HG02981 (cell line): Measurements from ENCODE around the gene FHIT.
"Not testable (repeated sequence)": the region's sequence is repeated elsewhere in the genome, so short reads cannot be mapped to it uniquely, and the experiment has no call there.

Experiments
- ATAC-seq: cut with Tn5 transposase; IDR thresholded peaks from one replicate; pipeline ENCODE4 v1.9.1; 2021; ENCODE audit warnings: mild to moderate bottlenecking, moderate library complexity; ENCODE audit not compliant: unreplicated experiment

The FHIT gene

DNA sequence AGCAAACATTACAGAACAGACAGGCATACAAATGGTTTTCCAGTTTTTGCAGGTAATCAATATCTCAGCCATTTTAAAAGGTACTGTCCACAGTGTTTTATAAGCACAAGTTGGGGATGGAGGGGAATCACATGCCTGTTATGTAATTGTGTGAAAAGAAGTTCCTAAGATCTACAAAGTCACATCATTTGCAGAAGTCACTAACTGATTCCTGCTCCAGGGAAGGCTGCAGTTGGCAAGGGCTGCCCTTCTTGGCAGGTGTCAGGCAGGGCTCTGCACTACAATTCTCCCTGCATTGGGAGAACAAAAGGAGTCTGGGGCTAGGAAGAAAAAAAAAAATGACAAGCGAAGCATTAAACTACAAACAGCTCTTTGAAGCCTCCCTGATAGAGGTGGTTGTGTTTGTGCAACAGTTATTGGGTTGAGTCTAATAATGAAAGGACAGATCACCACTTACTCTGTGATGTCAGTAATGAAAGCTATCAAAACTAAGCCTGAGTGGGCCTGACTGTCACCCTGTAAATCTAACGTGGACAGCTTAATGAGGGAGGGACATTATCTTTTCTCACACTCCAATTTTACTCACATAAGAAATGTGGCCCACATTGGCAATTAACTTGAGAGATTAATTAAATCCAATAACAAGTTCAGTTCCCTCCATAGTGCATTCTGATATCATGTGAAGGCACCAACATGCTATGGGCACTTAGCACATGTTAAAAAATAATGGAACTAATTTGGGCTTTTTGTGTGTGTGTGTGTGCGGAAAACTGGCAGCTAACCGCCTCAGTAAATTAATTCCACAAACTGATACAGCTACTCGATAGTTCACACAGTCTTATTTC, 242.9 kb downstream of the FHIT start:
- no peak for ATAC-seq

DNA sequence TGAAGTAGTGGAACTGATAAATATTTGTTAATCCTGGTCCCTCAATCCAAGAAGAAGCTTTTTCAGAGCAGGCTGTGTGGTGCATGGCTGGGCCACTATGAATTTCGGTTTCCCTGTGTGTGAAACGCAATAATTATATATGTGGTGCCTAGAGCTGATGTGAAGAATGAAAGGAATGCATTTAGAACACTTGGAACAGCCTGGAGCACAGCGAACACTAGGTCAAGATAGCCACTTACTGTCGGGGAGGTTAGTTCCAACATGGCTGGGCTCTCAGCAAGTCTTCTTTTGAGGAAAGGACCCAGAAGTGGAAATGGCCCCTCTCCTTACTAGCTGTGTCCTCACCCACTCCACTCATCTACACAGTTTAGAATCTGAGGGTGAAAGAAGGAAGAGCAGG, 245.7 kb downstream of the FHIT start:
- ATAC-seq, result no peak

DNA sequence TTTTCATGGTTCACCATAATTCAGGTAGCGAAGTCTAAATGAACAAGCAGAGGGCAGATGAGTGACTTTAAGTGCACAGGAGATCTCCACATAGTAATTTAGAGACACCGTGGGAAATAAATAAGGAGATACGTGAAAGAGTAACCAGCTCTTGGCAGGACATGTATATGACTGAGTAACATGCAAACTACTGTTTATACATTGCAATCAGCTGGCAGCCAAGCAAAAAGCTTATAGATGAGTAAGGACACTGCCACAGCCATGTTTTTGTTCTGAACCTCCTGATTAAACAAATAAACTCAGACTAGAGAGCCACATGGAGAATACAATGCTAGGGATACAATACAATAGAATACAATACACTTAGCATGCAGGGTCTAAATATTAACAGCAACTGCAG, 252.4 kb downstream of the FHIT start:
- no peak for ATAC-seq

DNA sequence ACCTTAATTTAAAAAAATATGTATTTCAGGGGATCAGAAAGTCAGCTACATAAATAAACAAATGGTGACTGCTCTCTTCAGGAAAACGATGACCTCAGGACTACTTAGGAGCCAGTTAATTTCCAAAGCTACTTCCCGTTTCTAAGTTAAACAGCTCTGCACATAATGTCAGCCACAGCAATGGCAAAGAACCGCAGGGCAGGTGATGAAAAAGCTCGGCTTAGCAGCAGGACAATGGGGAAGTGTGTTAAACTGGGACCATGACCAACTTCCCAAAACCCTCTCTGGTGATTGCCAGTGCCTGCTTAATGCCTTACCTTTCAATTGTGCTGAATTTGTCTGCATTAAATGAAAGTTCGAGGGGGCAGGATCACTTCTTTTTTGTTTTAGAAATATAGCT, 258.9 kb downstream of the FHIT start:
- no peak for ATAC-seq

DNA sequence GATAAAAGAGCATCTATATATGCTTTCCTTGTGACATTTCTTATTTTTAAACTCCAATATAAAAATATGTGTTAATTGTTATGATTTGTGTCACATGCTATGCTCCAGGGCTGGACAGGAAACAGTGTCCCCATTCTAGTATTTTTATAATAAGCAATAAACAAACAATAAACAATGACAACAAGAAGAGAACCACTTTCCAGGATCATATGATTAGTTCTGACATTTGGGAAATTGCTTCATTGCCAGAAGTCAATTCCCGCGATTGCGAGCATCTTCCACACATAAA, 260.9 kb downstream of the FHIT start:
- ATAC-seq, result no peak

DNA sequence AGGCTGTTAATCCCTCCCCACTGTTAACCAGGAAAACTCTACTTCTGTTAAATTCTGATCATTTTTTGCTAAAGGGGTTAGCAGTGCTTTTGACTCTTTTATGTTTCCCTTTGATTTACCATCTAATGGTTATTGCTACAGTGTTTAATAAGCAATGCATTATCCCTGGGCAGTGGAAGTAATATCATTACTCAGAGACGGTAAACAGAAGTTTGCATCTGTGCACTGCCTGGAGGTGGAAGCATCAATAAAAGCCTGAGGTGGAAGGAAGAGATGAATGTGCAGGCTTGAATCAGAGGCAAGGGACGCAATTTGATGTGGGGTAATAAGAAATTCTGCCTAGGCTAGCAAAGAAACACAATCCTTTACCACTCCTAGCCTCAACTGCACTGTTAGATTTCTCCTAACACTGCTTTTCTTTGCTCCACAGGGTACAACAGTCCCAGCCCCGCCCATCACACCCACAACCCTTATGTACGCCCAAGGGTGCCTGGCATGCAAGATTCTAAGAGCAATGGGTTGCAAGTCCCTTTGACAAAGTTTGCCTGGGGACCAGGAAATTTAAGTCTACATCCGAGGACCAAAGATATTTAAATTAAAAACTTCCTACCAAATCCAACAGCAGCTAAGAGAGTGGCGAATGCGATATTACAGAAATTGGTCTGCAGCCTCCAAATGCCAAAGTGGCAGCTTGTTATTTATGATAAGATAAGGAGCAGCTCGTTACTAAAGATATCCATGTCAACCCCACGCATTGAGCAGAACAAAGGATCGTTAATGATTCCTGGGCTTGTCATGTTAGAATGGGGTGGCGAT, 261.4 kb downstream of the FHIT start:
- no peak for ATAC-seq

DNA sequence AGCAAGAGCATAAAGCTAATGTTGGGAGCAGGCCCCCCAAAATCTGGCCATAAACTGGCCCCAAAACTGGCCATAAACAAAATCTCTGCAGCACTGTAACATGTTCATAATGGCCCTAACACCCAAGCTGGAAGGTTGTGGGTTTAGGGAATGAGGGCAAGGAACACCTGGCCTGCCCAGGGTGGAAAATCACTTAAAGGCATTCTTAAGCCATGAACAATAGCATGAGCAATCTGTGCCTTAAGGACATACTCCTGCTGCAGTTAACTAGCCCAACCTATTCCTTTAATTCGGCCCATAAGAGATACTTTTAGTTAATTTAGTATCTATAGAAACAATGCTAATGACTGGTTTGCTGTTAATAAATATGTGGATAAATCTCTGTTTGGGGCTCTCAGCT, 264.1 kb downstream of the FHIT start:
- not testable (repeated sequence) for ATAC-seq

DNA sequence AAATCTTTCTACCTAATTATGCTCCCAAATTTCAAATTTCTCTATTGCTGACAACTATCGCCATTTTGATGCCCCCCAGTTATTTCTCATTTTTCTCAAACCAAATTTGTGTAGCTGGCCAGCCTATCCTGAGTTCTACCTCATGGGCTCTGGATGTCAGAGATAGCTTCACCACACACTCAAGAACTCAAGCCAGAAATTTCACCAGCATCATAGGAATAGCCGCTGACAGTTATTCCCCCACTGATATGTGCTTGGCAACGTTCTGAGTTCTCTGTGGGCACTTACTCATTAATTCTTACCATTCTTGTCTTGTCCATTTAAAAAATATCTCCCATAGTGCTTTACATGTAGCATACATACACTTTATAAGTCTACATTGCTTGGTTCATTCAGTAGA, 264.7 kb downstream of the FHIT start:
- no peak for ATAC-seq

DNA sequence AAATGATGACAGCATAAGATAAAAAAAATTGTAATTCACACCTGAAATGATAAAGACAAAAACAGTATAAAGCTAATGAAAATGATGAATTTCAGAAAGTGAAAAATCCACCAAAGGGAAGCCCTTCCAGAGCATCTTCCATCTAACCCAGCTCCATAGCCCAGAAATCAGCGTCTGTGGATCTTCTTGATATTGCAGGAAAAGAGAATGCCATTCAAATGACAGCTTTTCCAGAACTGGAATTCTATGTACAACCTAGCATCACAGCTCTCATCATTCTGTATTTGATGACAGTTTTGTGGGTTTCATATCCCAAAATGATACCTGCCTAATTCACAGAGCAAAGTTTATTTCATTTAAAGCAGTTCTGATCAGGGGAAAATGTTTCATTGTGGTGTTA, 267.3 kb downstream of the FHIT start:
- no peak for ATAC-seq

DNA sequence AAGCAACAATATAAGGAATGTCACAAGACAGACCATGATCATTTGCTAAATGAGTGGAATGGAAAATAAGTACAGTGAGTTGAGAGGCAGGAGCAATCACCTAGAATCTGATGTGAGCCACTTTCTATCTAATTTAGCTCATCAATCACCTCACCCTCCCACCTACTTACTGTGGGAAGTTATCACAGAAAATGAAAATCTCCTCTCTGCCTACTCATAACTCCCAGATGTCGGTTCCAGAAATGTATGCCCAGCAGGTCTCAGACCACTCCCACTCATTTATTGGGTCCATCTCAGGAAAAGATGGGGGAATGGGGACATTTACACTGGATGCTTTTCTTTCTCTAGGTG, 270.9 kb downstream of the FHIT start:
- no peak for ATAC-seq

DNA sequence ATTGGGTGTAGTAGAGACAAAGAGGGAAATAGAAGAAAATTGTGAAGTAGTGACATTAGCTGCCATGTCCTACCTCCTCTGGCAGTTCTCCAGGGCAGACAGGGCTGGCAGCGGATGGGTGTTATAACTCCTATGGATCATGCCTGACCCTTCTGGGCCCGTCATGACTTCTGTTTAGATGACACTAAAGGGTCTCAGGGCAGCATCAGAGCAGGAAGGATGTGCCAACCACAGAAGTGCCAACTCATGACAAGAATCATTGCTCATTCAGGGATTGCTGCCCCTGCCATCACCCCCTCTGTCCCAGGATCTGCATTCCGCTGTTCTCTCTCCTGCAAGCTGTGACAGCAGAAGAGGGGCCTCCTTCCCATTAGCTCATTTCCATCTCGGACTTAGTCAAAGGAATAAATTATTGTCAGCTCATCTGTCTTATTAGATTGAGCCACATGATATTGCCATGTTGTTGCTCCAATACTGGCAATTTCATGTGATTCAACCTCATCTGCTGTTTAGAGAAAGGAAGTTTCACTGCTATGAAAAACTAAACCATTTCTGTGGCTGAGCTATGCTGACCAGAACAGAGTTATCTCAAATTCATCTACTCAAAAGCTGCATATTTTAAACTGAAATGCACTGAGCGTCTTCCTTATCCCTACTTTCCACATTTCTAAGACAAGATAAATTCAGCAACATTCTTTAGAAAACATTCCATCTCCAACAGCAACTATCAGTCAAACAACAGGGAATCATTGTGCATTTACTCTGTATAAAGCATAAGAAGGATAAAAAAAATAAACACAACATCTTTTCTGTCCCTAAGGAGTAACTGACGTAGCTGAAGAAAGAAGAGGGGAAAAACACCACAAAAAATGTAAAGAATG, 271.6 kb downstream of the FHIT start:
- ATAC-seq, result no peak

DNA sequence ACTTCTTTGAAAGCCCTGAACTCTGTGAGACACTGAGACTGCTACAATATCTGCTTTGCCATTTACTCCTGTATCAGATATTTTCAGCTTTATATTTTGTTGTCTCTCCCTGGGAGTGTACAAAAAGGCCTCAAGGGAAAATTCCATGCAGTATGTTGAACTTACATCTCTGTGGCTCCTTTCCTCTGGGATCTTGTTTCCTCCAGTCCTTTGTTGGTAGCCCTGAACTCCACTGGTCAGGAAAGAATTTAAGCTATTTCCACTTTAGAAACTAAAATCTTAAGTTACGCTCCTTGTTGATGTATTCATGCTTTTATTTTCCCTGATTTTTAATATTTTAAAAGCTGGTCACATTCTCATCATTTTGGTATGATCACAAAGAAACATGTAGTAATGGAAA, 277.9 kb downstream of the FHIT start:
- no peak for ATAC-seq

DNA sequence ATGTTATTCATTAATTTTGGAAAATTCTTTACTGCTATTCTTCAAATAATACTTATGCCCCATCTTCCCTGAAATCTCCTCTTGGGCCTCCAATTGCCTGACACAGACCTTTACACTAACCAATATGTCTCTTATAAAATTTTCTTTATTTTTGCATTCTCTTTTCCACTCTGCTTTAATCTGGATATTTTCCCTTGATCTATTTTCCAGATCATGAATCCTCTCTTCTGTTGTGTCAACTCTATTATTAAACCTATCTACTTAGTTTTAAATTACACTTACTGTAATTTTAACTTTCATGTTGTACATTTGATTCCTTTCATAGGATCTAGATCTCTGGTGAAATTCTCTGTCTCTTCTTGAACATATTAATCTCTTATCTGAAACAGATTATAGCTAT, 278.7 kb downstream of the FHIT start:
- no peak for ATAC-seq

DNA sequence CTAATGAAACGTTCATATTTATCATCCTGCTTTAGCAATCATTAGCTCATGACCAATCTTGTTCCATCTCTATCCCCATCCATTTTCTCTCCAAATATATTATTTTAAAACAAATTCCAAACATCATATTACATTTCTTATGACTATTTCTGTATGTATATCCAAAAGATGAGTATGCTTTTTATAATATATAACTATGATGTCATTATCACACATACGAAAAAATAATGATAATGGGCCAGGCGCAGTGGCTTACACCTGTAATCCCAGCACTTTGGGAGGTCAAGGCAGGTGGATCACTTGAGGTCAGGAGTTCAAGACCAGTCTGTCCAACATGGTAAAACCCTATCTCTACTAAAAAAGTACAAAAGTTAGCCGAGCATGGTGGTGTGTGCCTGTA, 280.4 kb downstream of the FHIT start:
- ATAC-seq, result no peak

DNA sequence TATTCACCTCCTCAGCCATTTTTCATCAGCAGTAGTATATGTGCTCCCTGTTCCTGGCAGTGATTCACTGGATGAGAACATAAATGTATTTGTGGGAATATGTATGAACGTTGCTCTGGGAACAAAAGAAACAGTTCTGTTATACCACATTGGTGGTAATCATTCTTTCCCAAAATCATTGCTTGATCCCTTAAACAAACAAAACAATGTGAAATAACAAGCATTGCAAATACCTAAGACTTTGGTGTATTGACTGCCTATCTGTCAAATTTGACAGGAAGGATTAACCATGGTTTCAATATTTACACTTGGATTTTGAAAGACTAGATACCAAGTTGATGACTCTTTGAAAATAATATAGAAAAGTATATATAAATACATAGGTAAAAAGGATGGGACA, 284.1 kb downstream of the FHIT start:
- ATAC-seq, result no peak

DNA sequence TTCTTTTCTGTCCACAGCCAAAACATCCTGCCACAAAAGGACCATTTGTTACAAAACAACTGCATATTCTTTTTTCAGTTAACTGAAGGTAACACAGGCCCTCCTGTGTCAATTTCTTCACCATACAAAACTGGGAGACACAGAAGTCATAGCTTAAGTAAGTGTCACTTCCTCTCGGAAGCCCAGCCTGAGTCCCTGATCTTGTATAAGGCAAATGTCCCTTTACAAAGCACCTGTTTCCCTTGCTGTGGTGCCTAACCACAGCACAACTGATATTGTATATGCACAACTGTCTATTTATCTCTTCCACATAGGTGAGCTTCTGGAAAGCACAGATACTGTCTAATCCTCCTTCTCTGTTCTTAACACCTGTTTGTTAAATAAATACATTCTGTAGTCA, 293.7 kb downstream of the FHIT start:
- no peak for ATAC-seq

DNA sequence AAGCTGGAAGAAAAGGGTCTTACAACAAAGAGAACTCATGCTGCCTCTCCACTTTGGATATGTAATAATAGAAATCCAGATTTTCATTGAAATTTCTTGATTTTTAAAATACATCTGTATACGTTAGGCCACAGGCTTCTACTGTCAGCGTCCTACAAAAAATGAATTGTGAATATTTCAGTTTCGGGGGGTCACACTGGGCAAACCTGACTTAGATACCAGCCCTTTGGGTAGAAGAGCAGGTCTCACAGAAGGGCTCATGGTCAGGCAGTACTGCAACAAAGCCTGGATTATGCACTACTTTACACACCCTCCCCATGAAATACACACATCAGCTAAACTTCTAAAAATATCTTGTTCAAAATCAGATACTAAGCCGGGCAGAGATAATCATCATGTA, 294.5 kb downstream of the FHIT start:
- ATAC-seq, result no peak

DNA sequence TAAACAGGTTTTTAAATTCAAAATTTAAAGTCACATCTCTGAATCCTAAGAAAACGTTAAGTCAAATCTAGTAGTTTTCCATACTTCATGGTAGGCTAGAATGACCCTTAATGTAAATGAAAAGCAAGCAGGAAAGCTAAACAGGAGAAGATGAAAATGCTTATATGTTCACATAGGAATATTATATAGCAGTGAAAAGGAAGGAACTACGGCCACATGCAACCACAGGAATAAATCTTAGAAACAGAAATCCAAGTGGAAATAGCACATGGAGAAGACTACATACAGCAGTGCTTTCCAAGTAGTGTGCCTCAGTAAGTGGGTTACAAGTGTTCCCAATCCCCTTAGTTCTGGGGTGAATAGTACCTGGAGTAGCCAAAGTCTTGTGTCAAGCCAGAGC, 296.2 kb downstream of the FHIT start:
- no peak for ATAC-seq

DNA sequence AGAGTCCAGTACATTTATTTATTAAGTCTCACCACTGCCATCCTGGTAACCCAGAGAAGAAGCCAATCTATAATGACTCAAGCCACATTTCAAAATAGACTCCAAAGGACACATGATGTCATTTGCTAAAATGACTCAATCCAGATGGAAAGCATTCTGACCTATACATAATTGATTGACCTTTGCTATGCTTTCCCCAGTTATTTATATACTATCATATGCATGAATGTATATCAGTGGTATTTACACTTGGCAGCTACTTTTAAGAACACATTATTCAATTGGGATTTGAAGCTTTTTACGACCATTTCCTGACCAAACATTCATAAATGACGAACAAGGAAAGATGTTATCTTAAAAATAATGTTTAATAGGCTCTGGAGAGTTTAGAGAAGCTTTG, 297.2 kb downstream of the FHIT start:
- ATAC-seq, result no peak

DNA sequence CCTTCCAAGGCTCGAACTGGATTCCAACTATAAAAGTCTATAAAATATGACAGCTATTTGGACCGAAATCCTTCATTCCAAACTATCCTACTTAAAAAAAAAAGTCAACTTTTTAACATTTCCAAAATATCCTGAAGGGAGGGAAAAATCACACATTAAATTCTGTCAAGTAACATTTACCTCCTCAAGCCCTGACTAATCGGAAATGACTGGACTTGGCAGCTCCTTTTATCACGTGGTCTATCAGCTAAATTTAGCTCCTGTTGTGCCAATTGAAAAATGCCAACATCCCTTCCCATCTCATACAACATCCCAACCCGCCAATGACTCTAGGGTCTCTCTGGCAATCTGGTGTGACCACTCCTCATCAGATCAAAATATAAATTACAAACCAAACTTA, 297.9 kb downstream of the FHIT start:
- no peak for ATAC-seq

DNA sequence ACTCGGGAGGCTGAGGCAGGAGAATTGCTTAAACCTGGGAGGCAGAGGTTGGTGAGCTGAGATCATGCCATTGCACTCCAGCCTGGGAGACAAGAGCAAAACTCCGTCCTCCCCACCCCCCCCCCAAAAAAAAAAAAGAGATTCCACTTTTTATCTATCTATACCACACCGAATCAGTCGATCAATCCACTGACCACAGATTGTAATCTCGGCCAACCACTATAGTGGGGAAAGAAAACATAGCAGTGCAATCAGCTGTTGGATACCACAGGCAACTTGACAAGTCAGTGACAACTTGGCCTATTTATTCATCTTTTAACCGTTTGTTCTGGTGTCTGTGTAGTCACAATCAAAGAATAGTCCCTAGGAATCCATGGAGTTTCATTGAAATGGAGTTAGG, 299.2 kb downstream of the FHIT start:
- no peak for ATAC-seq

DNA sequence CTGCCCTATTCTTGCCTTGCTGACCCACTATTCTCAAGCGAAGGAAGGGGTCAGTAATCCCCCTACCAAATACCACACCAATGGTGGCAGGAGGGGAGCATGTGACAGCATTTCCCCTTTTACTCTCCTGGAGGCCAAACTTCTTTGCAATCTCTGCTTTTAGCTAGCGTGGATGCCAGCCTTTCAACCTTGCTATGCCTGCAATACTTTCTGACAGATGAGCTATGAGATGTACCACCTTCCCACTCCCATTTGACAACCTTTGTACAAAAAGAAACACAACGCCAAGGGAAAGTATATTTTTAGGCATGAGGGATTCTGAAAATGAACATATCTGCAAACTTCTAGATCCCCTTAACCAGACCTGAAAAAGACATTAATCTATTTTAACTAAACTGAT, 302.1 kb downstream of the FHIT start:
- no peak for ATAC-seq
